GM18508 (cell line): ENCODE results near the gene PRDX4.
"Not testable (repeated sequence)": the region's sequence is repeated elsewhere in the genome, so short reads cannot be mapped to it uniquely, and the experiment has no call there.

Source experiments
- ATAC-seq: cut with Tn5 transposase; IDR thresholded peaks from one replicate; pipeline ENCODE4 v1.9.1; 2021; ENCODE audit warnings: moderate number of reproducible peaks; ENCODE audit not compliant: insufficient read depth, unreplicated experiment

The PRDX4 gene

DNA sequence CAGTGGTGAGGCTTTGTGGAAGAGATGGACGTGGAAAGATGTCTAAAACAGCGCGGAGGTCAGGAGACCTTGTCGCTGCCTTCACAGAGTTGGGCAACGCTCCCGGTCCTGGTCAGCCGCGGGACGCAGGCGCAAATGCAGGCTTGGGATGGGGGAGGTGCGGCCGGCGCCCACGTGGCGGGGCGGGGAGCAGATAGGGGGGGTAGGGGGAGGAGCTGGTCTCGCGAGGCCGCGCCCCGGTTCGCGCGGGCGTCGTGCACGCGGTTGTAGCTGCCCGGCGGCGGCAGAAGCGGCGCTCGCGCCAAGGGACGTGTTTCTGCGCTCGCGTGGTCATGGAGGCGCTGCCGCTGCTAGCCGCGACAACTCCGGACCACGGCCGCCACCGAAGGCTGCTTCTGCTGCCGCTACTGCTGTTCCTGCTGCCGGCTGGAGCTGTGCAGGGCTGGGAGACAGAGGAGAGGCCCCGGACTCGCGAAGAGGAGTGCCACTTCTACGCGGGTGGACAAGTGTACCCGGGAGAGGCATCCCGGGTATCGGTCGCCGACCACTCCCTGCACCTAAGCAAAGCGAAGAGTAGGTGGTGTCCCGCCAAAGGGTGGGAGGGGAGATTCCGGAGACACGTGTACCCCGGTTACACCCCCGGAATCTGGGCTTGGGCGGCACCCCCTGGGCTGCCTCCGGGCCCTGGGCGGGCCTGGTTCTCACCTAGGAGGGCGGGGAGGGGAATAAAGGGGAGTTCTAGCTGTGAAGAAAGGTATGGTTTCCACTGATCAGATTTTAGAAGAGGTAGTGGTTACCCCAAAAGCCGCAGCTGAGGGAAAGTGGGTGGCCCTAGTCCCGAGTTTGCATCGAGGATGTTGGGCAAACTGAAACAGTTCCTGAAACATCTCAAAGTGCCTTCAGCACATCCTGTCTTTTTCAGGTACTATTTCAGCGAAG lies at the start of gene PRDX4:
Gene PRDX4, plus strand, starts transcription at position 255 of the 939 bp plus-strand sequence. Its CDS starts 78 bp downstream, at position 333.
- ATAC-seq, result peak; percentile 30

DNA sequence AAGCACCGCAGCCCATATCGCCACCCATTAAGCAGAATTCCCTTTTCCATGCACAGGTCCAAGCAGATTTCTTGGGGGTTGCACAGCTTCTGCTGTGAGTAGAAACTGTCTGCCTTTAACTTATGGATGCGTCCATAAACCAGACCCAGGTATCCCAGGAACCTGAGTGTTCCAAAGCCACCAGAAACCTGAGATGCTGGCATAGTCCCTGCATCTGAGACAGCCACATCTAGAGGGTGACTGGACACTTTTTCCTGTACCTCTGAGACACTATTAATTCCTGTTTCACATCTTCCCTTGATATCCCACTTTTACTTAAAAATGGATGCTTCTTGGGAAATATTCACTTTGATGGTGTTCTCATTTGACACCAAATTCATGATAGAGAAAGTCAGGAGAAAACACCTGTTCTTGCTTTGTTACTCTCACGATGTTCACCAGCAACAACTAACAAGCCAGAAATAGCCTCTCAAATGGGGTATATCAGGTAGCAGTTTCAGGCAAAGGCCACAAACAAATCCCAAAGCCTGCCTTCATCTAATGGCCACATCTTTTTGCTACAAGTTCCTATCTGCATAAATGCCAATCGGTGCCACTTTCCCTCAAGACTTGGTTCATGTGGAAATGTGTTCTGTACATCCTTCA lies 45.5 kb upstream of the PRDX4 start:
- ATAC-seq, result no peak

DNA sequence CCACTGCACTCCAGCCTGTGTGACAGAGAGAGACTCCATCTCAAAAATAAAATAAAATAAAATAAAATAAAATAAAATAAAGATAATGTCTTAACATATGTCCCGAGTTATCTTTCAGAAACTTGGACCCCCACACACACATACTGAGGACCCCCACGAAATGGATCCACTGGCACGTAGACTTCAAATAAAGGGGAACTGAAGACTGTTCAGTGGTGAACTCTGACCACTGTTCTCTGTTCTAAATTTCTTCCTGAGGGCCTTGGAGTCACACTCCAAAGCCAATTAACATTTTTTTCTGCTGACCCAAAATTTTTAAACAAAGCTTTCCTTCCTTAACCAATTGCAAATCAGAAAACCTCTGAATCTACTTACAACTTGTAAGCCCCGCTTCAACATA lies 43.5 kb upstream of the PRDX4 start:
- ATAC-seq, result no peak

- ATAC-seq, result no peak
Observed at GRCh38 chrX:23626651-23627050, 40.6 kb upstream of the PRDX4 start.

- ATAC-seq, result no peak
Observed at GRCh38 chrX:23628131-23628530, 39.2 kb upstream of the PRDX4 start.

- ATAC-seq, result no peak
Observed at GRCh38 chrX:23631136-23631535, 36.2 kb upstream of the PRDX4 start.

GRCh38 chrX:23633834-23634580 lies 33.3 kb upstream of the PRDX4 start:
- ATAC-seq, result no peak

GRCh38 chrX:23637187-23637586 lies 30.1 kb upstream of the PRDX4 start:
- no peak for ATAC-seq

DNA sequence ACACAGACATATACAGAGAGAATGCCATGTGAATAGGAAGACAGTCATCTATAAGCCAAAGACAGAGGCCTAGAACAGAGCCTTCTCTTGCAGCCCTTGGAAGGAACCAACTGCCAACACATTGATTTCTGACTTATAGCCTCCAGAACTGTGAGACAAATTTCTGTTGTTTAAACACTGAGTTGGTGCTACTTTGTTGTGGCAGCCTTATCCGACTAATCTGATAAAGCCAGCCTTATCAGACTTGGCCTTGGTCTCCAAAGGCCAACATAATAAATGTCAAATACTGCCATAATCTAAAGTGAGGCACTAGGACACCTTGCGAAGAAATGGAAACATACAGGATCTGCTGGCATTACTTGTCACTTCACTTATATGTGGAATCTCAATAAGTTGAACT lies 24.3 kb upstream of the PRDX4 start:
- ATAC-seq, result no peak

- ATAC-seq, result no peak
Observed at GRCh38 chrX:23644744-23645143, 22.5 kb upstream of the PRDX4 start.

DNA sequence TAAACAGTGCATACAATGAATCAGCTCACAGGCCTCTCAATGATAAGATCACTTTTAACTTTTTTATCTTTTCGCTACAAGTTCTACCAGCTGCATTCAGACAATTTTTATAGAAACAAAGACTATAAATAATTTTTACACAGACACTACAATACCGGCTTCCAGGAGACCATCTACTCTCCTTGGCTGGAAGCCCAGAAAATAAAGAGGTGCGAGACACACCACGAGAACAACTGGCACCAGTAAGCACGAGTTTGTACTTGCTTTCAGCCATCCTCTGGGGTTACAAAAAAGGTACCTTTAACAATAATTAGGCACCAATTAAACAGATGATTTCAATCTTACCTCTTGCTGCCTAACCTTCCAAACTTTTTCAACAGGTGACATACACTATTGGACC lies 11.2 kb upstream of the PRDX4 start:
- ATAC-seq, result no peak

DNA sequence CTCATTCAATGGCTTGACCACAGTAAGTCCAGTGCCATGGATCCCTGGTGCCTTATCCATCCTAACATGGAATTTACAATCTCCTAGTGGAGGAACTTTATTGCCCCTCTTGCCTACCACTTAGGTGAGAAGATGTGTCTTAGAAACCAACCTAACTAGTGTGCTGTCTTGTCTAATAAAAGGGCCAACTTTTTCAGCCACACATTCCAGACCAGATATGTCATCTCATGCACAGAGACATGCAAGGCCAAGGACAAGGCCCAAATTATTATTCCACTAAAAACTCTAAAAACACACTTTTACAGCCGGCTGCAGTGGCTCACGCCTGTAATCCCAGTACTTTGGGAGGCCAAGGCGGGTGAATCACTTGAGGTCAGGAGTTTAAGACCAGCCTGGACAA lies 10.6 kb upstream of the PRDX4 start:
- no peak for ATAC-seq

DNA sequence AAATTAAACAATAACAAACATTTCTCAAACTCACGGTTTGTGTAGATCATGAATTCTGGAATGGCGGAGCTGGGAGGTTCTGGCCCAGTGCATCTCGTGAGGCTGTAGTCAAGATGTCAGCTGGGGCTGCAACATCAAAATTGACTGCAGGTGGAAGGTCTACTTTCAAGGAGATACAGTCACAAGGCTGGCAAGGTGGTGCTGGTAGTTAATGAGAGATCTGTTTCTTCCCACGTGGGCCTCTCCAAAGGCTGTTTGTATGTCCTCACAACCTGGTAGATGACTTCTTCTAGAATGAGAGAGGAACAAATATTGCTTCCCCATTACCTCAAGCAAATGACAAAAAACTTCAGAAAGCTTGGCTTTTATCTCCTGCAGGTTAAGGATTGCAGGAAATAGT lies 8.0 kb upstream of the PRDX4 start:
- no peak for ATAC-seq

GRCh38 chrX:23660083-23660765 lies 7.1 kb upstream of the PRDX4 start:
- not testable (repeated sequence) for ATAC-seq

- ATAC-seq, result no peak
Observed at GRCh38 chrX:23660766-23661132, 6.5 kb upstream of the PRDX4 start.

DNA sequence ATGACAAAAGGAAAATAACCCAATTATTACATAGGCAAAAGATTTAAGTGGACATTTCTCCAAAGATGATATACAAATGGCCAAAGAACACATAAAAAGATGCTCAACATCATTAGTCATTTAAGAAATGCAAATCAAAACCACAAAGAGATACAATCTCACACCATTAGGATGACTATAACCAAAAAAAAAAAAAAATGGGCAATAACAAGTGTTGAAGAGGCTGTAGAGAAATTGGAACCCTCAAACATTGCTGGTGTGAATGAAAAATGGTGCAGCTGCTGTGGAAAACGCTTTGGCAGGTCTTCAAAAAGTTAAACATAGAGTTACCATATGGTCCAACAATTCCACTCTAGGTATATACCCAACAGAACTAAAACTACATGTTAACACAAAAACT lies 5.6 kb upstream of the PRDX4 start:
- no peak for ATAC-seq

DNA sequence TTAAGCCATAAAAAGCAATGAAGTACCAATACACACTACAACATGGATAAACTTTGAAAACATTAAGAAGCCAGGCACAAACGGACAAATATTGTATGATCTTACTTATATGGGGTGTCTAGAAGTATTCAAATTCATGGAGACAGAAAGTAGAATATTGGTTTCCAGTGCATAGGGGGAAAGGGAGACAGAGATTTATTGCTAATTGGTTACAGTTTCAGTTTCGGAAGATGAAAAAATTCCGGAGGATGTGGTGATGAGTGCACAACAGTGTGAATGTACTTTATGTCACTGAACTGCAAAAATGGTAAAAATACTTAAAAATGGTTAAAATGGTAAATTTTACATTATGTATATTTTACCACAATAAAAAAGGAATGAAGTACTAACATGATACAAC lies 5.1 kb upstream of the PRDX4 start:
- peak; percentile 42 for ATAC-seq

- no peak for ATAC-seq
Observed at GRCh38 chrX:23662853-23663252, 4.4 kb upstream of the PRDX4 start.

GRCh38 chrX:23664496-23664895 lies 2.8 kb upstream of the PRDX4 start:
- no peak for ATAC-seq

- ATAC-seq, result no peak
Observed at GRCh38 chrX:23666282-23666681, 1.0 kb upstream of the PRDX4 start.
